Measurements from ENCODE around the gene ZEB2. TPM values are rescaled to one million over a fixed set of nuclear protein-coding genes. Genes with fewer than 3 reads are reported as not detected.
"Not testable (repeated sequence)": the region's sequence is repeated elsewhere in the genome, so short reads cannot be mapped to it uniquely, and the experiment has no call there.

The ZEB2 gene
- polyA plus RNA-seq, 1 donor from 2014 or later, result 2.2 TPM

DNA sequence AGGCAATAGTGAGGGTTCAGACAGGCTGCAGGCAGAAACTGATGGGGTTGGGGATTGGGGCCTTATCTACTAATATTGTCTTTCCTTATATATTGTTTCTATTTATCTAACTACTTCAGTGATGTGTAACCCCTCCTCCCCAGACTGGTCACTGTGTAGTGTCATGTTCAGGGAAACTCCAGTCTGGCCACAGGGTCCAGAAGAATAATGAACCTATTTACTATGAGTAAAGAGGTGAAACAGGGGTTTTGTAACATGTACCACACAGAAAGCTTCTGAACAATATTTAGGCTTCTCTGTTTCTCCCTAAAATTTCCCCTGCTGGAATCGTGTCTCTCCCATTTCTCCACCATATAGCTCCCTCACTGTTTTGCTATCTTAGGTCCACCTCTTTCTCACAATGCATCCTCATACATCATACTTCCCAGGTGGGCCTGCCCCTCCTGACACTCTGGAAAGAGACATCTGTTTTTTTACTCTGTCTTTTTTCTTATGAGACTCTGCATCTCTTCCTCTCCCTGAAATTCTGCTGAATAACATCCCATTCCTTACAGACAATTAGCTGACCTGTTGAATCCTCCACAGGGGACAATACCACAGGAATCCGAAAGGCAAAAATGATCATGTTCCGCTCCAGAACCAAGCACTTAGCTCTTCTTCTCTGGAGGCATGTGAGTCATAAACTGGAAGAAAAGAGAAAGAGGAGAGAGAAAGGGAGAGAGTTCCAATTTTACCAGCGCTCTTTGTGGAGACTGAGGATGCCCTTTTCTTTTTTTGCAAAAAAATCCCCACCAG lies 154.8 kb downstream of the ZEB2 start:
- Histone ChIP-seq H3K4me2 (ENCODE audit: low read length) (no peak overlapping the region), H2AFZ (ENCODE audit: low read depth, low read length) (no peak overlapping the region), H3K9ac (ENCODE audit: low read length) (no peak overlapping the region)

DNA sequence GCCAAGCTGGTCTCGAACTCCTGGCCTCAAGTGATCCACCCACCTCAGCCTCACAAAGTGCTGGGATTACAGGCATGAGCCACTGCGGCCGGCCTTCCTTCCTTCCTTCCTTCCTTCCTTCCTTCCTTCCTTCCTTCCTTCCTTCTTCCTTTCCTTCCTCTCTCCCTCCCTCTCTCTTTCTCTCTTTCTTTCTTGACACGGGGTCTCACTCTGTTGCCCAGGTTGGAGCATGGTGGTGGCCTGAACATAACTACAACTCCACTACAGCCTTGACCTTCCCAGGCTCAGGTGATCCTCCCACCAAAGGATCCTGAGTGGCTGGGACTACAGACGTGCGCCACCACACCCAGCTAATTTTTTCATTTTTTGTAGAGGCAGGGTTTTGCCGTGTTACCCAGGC lies 155.7 kb downstream of the ZEB2 start:
- H3F3A ChIP-seq (ENCODE audit: insufficient read depth, low read length, poor library complexity, severe bottlenecking); H2AFZ ChIP-seq (ENCODE audit: low read depth, low read length); H3K9me3 ChIP-seq (ENCODE audit: low read length); H3K27ac ChIP-seq (ENCODE audit: low read length); H4K20me1 ChIP-seq (ENCODE audit: insufficient read depth); H3K9ac ChIP-seq (ENCODE audit: low read length); H3K36me3 ChIP-seq (ENCODE audit: insufficient read depth, low read length); H3K27me3 ChIP-seq (ENCODE audit: insufficient read depth, low read depth, low read length); H3K79me2 ChIP-seq (replicated peaks; ENCODE audit: insufficient read depth, low read length); H3K4me3 ChIP-seq (ENCODE audit: low read length); H3K9me2 ChIP-seq (ENCODE audit: insufficient read depth, low read length); H3K4me2 ChIP-seq (ENCODE audit: low read length): not testable (repeated sequence)

More for the DNA sequence above, 154.8 kb downstream of the ZEB2 start:
- H3K36me3 ChIP-seq (ENCODE audit: insufficient read depth, low read length), result no peaks in the 10 kb centered on the region
- no peaks in the 10 kb centered on the region for H3K9me3 ChIP-seq (ENCODE audit: low read length)
- no peaks in the 10 kb centered on the region for H3K79me2 ChIP-seq (replicated peaks; ENCODE audit: insufficient read depth, low read length)
- H3K9me2 ChIP-seq (ENCODE audit: insufficient read depth, low read length), result no peaks in the 10 kb centered on the region
- H3K4me3 ChIP-seq (ENCODE audit: low read length), result no peak overlapping the region
- no peak for TF ChIP-seq POLR2AphosphoS5 (IDR thresholded peaks at IDR 0.05)
- TF ChIP-seq SMC3 (conservative IDR thresholded peaks at IDR 0.05; ENCODE audit: poor library complexity), result no peak
- TF ChIP-seq, protein P1, sequence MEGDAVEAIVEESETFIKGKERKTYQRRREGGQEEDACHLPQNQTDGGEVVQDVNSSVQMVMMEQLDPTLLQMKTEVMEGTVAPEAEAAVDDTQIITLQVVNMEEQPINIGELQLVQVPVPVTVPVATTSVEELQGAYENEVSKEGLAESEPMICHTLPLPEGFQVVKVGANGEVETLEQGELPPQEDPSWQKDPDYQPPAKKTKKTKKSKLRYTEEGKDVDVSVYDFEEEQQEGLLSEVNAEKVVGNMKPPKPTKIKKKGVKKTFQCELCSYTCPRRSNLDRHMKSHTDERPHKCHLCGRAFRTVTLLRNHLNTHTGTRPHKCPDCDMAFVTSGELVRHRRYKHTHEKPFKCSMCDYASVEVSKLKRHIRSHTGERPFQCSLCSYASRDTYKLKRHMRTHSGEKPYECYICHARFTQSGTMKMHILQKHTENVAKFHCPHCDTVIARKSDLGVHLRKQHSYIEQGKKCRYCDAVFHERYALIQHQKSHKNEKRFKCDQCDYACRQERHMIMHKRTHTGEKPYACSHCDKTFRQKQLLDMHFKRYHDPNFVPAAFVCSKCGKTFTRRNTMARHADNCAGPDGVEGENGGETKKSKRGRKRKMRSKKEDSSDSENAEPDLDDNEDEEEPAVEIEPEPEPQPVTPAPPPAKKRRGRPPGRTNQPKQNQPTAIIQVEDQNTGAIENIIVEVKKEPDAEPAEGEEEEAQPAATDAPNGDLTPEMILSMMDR (IDR thresholded peaks at IDR 0.05; ENCODE audit: poor library complexity, severe bottlenecking), result no peak
- no peak for TF ChIP-seq RAD21 (conservative IDR thresholded peaks at IDR 0.05)
- no peak for TF ChIP-seq EP300 (conservative IDR thresholded peaks at IDR 0.05; ENCODE audit: poor library complexity, severe bottlenecking)
- no peak for TF ChIP-seq REST (IDR thresholded peaks at IDR 0.05; ENCODE audit: borderline replicate concordance)
- TF ChIP-seq EZH2 (IDR thresholded peaks at IDR 0.05; ENCODE audit: borderline replicate concordance, insufficient read depth, low read length, poor library complexity, severe bottlenecking), result no peak
- no peak for TF ChIP-seq MXI1 (conservative IDR thresholded peaks at IDR 0.05; ENCODE audit: poor library complexity, severe bottlenecking)
- no peak for TF ChIP-seq TAF1 (IDR thresholded peaks at IDR 0.05; ENCODE audit: low read depth)
- H3K27ac ChIP-seq (ENCODE audit: low read length), result no peak overlapping the region
- no peaks in the 10 kb centered on the region for H3F3A ChIP-seq (ENCODE audit: insufficient read depth, low read length, poor library complexity, severe bottlenecking)
- H4K20me1 ChIP-seq (ENCODE audit: insufficient read depth), result no peaks in the 10 kb centered on the region
- H3K27me3 ChIP-seq (ENCODE audit: insufficient read depth, low read depth, low read length), result no peaks in the 10 kb centered on the region
